ENCODE measurements around the gene BSCL2. TPM values are rescaled to one million over a fixed set of nuclear protein-coding genes. Genes with fewer than 3 reads are reported as not detected.

BSCL2 gene
- total RNA-seq, 1 donor from 2014 or later: 58.3 TPM

DNA sequence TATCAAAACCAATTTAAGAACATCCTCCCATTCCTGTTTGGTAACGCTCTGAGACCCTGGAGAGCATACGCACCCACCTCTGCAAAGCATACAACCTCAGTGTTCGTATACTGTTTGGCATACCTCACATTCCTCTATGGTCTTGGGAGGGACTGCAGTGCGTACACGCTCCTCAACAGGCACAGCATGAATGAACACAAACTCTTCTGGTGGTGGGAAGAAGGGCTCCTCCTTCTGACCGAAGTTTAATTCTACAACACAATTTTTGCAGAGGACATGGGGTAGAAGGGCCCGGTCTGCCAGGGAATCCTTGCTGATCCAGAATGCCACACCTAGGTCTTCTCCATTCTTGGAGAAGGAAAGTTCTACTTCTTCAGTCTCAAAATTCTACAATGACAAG, 14.8 kb upstream of the BSCL2 start:
- TF ChIP-seq, protein P1, sequence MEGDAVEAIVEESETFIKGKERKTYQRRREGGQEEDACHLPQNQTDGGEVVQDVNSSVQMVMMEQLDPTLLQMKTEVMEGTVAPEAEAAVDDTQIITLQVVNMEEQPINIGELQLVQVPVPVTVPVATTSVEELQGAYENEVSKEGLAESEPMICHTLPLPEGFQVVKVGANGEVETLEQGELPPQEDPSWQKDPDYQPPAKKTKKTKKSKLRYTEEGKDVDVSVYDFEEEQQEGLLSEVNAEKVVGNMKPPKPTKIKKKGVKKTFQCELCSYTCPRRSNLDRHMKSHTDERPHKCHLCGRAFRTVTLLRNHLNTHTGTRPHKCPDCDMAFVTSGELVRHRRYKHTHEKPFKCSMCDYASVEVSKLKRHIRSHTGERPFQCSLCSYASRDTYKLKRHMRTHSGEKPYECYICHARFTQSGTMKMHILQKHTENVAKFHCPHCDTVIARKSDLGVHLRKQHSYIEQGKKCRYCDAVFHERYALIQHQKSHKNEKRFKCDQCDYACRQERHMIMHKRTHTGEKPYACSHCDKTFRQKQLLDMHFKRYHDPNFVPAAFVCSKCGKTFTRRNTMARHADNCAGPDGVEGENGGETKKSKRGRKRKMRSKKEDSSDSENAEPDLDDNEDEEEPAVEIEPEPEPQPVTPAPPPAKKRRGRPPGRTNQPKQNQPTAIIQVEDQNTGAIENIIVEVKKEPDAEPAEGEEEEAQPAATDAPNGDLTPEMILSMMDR (IDR thresholded peaks at IDR 0.05; ENCODE audit: unreplicated experiment): no peak
- Mint-ChIP-seq H3K9me3 (no peaks in the 10 kb centered on the region), H3K4me3 (no peak overlapping the region), H3K36me3 (peaks cover 43% of the 10 kb centered on the region), H3K4me1 (peaks cover 32% of the 10 kb centered on the region), H3K27me3 (ENCODE audit: low read depth) (no peaks in the 10 kb centered on the region), H3K27ac (peak overlapping the region; percentile 81)
- no peak for DNase-seq (ENCODE audit: low spot score in 2 of 2, unreplicated experiment in 2 of 2)

DNA sequence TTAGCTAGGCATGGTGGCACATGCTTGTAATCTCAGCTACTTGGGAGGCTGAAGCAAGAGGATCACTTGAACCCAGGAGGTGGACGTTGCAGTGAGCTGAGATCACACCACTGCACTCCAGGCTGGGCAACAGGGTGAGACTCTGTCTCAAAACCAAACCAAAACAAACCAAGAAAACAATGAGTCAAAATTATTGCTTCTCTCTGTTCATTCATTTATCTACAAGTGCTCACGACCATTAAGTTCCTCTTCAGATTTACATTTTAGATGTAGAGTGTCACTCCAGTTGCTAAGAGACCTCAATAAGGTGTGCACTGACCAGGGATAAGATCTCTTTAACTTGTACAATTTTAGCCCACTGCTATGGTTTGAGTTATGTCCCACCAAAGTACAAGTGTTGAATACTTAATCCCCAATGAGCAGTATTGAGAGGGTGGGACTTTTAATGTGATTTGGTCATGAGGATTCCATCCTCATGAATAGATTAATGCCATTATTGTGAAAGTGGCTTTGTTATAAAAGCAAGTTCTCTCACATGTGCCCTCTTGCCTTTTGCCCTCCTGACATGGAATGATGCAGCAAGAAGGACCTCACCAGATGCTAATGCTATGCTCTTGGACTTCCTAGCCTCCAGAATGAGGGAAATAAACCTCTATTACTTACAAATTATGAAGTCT, 12.2 kb upstream of the BSCL2 start:
- Mint-ChIP-seq H3K27me3 (ENCODE audit: low read depth) (no peaks in the 10 kb centered on the region), H3K4me1 (peaks cover 15% of the 10 kb centered on the region), H3K9me3 (no peaks in the 10 kb centered on the region), H3K27ac (no peak overlapping the region), H3K36me3 (peaks cover 56% of the 10 kb centered on the region), H3K4me3 (no peak overlapping the region)
- TF ChIP-seq, protein P1 (IDR thresholded peaks at IDR 0.05; ENCODE audit: unreplicated experiment): no peak
- DNase-seq (ENCODE audit: low spot score in 2 of 2, unreplicated experiment in 2 of 2): no peak

DNA sequence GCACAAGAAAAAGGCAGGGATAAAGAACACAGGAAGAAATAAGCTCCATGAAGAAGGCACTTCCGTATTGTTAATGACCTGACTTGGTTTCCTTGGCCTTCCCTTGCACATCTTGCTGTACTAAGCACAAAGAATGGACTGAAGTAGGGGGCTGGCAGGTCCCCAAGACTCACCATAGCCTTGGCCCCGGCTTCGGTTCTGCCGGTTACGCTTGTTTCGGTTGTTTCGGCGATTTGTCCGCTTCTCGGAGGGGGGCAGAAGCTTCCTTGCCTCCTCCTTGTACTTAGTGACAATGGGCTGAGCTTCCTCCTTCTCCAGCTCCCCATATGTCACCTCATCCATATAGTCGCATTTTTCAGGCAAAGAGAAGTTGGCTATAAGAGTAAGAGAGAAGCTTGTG, 9.6 kb upstream of the BSCL2 start:
- H3K27ac Mint-ChIP-seq: no peak overlapping the region
- H3K36me3 Mint-ChIP-seq: peaks cover 51% of the 10 kb centered on the region
- H3K27me3 Mint-ChIP-seq (ENCODE audit: low read depth): no peaks in the 10 kb centered on the region
- TF ChIP-seq, protein P1 (IDR thresholded peaks at IDR 0.05; ENCODE audit: unreplicated experiment): no peak
- DNase-seq (ENCODE audit: low spot score in 2 of 2, unreplicated experiment in 2 of 2): no peak
- no peak overlapping the region for H3K4me3 Mint-ChIP-seq
- H3K4me1 Mint-ChIP-seq: peaks cover under 1% of the 10 kb centered on the region
- no peaks in the 10 kb centered on the region for H3K9me3 Mint-ChIP-seq

DNA sequence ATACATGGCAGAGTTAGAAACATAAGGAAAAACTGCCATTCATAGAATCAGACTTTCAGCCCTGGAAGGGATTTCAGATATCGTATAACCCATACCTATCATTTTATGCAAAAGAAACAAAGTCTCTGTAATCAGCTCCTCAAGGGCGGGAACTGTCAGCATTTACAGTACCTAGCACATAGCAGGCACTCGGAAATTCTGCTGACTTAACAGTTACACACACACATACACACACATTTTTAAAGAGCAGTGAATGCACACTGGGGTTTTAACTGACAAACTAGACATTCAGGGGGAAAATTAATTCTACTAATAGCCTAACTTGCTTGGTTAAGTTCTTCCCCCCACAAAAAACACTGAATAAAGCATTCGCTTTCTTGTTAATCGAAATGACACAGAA, 9.0 kb upstream of the BSCL2 start:
- TF ChIP-seq, protein P1 (IDR thresholded peaks at IDR 0.05; ENCODE audit: unreplicated experiment): no peak
- DNase-seq (ENCODE audit: low spot score in 2 of 2, unreplicated experiment in 2 of 2): no peak
- no peak overlapping the region for H3K27ac Mint-ChIP-seq
- H3K4me1 Mint-ChIP-seq: no peaks in the 10 kb centered on the region
- H3K9me3 Mint-ChIP-seq: no peaks in the 10 kb centered on the region
- peaks cover 45% of the 10 kb centered on the region for H3K36me3 Mint-ChIP-seq
- H3K27me3 Mint-ChIP-seq (ENCODE audit: low read depth): no peaks in the 10 kb centered on the region
- H3K4me3 Mint-ChIP-seq: no peak overlapping the region

DNA sequence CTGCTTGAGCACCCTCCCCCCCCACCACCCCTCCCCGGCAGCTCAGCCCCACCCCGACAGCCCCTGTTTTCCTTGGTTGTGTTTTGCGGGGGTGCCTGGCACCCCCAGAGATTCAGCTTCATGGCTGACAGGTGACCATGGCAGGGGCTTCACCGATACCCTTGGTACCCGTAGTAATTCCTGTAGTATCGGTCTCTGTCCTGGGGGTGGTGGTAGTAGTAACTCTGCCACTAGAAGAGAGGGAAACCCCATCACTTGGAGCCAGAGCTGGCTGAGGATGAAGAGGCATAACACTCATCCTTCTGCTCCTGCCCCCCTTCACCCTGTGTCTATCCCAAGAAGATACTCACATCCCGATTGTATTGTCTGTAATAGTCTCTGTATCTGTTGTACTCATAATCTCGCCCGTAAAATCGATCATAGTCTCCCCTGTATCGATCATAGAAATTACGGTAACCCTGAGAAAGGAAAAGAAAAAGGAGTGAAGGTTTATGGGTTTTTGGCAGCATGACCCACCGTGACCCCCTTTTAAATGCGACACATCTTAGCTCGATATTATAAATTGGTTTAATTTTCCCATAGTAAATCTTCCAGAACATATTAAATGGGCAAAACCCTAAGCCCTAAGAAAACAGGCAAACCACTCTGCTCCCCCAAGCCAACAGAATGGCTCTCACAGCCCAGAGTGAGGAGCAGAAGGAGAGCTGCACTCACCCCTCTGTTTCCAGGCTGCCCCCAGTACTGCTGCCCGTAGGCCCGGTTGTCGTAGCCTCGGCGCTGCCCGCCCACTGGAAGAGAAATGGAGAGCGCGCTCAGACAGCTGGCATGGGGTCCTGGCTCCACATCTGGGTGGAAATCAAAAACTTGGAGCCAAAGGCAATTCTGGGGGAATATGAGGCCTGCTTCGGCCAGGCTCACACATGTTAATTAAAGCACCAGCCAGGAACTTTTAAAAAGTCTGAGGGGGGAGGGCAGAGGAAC, 8.2 kb upstream of the BSCL2 start:
- Mint-ChIP-seq H3K36me3 (peaks cover 45% of the 10 kb centered on the region), H3K4me1 (no peaks in the 10 kb centered on the region)

More for the DNA sequence above, 8.2 kb upstream of the BSCL2 start:
- TF ChIP-seq, protein P1 (IDR thresholded peaks at IDR 0.05; ENCODE audit: unreplicated experiment): no peak
- H3K27ac Mint-ChIP-seq: no peak overlapping the region
- no peak for DNase-seq (ENCODE audit: low spot score in 2 of 2, unreplicated experiment in 2 of 2)
- H3K4me3 Mint-ChIP-seq: no peak overlapping the region
- no peaks in the 10 kb centered on the region for H3K27me3 Mint-ChIP-seq (ENCODE audit: low read depth)
- no peaks in the 10 kb centered on the region for H3K9me3 Mint-ChIP-seq
